GDM1 (cell line): ENCODE measurements around the gene TGFBR3L.

Experiments
- DNase-seq: peaks from one replicate; lab custom pipeline; 2025; lab: John Stamatoyannopoulos, UW

TGFBR3L gene

DNA sequence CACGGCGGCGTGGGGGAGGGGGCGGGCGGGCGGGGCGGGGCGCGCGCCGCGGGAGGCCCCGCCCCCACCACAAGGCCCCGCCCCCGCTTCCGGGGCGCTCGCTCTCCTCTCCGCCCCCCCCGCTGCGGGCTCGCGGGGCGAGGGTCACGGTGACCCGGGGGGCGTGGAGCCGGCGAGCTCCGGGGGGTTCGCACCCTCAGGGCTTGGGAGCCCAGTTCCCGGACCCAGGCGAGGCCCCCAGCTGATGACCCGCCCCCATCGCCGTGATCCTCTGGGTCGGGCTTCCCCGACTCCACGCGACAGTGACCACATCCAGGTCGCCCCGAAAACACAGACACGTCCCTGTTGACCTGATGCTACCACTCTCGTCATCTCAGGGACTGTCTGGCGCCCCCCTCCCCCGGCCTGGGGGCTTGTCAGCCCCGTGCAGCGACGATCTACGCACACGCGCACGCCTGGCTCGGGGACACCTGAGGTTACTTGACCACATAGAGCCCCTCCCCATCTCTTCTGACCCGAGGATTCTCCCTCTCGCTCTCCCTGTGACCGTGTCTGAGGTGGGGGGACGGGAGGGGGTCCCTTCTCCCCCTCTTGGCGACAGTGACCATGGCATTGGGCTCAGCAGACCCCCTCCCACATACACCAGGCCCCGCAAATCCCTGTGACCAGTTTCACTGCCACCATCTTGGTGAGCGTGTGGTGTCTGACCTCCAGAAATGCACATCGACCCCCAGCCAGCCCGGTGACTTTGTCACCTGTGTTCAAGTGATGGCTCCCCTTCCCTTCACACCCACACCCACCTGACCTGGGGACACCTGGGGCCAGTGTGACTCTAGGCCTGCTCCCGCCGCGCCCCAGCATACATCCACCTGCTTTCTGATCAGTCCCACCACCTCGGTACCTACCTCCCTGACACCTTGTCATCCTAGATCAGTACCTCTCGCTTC, 10.3 kb upstream of the TGFBR3L start:
- no peak for DNase-seq

DNA sequence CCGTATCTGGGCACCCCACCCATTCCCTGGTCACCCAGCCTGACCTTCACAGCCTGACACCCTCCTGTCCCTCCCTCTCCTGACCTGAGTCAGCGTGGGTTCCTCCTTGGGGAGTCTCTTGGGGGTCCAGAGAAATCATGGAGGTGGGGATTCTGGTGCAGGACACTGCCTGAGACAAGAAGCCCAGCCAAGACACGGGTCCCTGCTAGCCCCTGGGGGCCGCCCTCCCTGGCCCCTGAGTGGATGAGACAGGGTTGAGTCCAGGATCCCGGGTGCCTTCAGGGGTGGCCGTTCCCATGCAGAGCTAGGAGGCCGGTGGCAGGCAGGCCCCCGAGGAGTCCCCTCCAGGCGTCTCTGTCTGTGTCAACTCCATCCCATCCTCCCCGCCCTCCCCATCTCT, 9.4 kb upstream of the TGFBR3L start:
- no peak for DNase-seq

DNA sequence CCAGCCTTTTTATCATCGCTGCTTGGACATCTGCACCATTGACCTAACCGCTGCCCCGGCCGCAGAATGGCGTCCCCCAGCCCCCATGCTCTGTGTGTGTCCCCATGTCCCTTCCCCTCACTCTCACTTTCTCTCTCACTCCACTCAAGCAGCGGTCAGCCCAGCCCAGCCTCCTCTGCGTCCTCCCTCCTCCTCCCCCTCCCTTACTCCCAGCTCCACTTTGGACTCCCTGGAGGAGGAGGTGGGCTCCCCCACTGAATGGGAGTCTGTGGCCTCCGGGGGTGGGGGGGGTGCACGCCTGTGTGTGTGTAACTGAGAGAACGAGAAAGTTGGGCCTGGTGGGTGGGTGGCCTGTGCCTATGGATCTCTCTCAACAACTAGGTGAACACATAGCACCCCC, 8.8 kb upstream of the TGFBR3L start:
- no peak for DNase-seq

DNA sequence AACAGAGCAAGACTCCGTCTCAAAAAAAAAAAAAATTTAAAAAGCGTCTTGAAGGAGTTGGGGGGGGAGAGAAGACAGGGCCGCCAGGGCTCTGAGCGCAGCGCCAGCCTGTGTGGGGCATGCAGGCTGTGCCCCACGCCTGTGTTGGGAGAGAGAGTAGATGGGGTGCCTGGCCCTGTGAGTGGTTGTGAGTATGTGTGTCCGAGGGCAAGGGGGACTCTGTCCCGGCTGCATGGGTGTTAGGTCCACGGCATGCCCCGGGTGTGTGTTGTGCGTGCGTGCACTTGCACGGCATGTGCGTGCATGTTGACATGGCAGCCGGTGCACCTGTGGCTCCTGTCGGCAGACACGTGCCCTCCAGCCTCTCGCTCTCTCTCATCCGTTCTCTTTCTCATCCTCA, 7.5 kb upstream of the TGFBR3L start:
- DNase-seq = no peak

DNA sequence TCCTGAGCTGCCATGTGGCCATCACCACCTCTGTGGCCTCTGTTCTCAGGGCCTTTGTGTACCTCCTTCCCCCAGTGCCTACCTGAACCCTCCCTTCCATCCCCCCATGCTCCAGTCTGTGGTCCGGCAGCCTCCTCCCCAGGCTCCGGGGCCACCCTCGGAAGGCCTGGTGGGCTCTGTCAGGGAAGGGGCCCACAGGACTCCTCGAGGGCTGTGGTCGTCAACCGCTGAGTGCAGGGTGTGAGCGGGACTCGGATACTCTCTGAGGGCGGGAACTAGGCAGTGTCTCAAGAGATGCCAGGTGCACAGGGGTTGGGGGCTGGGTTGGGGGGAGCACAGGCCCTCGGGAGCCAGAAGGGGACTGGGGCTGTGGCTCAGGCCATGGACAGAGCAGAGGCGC, 7.1 kb upstream of the TGFBR3L start:
- DNase-seq = no peak

DNA sequence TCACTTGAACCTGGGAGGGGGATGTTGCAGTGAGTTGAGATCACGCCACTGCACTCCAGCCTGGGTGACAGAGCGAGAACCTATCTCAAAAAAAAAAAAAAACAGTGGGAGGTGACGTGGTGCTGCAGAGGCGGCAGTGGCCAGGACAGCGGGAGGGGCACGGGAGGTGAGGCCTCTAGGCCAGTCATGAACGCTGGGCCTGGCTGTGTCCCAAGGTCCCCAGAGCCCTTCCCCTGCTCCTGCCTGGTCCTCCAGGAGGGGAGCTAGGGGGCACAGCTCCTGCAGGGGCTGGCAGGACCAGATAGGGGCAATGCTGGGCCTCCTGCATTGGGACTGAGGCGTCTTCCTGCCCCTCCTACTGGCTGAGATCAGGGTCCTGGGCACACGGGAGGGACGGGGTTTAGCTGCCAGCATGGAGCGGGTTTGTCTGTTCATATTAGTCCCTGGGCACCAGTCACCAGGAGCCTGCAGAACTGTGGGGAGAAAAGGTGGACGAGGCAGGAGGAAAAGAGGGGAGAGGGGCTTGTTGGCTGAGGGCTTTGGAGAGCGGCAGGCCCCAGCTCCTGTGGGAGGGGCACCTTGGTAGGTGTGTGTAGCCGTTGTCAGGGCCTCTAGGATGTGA, 6.4 kb upstream of the TGFBR3L start:
- no peak for DNase-seq

DNA sequence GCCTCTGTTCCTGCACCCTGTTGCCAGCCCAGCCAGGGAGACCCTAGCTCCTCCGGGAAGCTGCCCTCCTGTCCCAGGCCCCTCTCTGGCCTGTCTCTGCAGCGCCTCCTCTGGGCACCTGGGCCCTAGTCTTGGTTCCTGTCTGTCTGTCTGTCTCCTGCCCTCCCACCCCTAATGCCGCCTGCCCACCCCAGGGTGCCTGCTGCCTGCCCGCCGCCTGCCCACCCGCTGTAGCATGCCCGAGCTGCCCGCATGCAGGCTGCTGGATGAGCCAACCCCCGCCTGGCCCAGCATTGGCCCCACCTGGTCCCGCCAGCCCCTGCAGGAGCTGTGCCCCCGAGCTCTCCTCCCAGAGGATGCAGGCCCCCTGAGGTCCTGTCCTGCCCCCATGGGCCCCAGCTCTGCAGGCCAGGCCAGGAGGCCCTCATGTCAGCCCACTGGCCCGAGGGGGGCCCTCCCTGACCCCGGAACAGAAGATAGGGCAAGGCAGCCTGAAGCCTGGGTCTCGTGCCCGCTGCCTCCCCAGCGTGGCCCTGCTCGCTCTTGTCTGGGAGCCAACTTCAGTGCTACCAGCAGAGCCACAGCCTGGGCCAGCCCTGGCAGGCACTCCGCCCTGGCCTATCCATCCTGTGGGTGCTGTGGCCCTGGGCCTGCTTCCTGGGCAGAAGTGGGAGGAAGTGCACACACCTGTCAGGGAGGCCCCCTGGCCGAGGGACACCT, 5.7 kb upstream of the TGFBR3L start:
- DNase-seq = no peak

DNA sequence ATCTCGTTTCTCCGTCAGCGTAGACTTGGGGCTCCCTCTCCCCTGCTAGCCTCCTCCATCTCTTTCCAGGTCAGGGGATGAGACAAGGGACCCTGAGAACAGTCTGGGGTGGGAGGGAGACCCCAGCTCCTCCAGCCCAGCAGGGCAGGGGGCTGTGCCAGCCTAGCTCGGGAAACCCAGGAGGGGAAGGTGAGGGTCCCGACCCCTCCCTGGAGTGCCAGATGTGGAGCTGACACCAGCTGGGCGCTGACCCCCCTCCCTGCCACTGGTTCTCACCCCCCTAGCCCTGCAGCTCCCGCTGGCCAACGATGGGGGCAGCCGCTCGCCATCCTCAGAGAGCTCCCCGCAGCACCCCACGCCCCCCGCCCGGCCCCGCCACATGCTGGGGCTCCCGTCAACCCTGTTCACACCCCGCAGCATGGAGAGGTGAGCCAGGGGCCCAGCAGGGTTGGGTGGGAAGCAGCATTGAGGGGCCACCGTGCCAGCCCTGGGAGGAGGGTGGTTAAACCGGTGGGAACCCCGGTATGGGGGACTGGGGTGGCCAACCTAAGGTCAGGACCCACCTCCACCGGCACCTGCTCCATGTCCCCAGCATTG, 5.1 kb upstream of the TGFBR3L start:
- no peak for DNase-seq

DNA sequence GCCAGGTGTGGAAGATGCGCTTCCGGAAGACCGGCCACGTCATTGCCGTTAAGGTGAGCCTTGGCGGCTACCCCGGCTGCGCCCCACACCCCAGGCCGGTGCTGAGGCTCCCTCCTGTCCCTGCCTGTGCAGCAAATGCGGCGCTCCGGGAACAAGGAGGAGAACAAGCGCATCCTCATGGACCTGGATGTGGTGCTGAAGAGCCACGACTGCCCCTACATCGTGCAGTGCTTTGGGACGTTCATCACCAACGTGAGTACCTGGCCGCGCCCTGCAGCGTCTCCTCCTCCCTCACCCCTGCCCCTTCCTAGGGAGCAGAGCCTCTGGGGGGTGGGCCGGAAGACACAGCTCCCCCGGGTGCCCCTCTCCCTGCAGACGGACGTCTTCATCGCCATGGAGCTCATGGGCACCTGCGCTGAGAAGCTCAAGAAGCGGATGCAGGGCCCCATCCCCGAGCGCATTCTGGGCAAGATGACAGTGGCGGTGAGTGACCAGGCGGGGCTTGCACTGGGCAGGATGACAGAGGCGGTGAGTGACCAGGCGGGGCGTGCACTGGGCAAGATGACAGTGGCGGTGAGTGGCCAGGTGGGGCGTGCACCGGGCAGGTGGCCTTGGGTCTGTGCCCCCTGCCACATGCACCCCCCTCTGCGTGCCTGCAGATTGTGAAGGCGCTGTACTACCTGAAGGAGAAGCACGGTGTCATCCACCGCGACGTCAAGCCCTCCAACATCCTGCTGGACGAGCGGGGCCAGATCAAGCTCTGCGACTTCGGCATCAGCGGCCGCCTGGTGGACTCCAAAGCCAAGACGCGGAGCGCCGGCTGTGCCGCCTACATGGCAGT, 4.1 kb upstream of the TGFBR3L start:
- no peak for DNase-seq

DNA sequence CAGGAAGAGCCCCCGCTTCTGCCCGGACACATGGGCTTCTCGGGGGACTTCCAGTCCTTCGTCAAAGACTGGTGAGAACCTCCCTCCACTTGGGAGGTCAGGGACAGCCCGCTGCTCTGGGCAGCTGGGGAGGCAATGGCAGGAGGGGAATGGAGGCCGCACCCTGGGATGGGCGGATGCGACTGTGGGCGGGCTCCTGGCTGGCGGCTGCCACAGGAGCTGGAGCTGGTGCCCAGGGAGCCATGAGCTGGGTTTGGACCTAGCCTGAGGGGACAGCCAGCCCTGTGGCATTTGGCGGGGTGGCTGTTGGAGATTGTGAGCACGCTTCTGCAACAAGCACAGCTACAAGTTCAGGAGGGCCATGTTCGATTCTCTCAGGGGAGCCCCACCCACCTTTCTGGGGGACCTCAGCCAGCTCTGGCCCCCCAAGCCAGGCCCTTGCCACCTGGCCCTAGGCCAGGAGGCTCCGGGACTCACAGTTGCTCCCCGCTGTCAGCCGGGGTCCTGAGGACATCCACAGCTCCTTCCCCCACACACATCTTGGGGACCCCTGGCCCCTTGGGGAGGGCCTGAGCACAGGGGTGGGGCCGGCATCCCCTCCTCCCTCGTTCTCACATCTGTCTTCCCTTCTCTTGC, 3.0 kb upstream of the TGFBR3L start:
- no peak for DNase-seq

DNA sequence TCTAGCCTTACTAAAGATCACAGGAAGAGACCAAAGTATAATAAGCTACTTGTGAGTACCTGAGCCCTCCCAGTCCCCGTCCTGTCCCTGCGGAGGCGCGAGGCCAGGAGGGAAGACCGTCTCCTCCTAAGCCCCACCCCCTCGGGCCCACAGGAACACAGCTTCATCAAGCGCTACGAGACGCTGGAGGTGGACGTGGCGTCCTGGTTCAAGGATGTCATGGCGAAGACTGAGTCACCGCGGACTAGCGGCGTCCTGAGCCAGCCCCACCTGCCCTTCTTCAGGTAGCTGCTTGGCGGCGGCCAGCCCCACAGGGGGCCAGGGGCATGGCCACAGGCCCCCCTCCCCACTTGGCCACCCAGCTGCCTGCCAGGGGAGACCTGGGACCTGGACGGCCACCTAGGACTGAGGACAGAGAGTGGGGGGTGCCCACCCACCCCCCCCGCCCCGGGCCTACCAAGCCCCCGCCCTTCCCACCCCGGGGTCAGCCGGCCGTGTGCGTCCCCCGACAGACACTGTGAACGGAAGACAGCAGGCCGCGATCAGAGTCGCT, 2.4 kb upstream of the TGFBR3L start:
- no peak for DNase-seq

DNA sequence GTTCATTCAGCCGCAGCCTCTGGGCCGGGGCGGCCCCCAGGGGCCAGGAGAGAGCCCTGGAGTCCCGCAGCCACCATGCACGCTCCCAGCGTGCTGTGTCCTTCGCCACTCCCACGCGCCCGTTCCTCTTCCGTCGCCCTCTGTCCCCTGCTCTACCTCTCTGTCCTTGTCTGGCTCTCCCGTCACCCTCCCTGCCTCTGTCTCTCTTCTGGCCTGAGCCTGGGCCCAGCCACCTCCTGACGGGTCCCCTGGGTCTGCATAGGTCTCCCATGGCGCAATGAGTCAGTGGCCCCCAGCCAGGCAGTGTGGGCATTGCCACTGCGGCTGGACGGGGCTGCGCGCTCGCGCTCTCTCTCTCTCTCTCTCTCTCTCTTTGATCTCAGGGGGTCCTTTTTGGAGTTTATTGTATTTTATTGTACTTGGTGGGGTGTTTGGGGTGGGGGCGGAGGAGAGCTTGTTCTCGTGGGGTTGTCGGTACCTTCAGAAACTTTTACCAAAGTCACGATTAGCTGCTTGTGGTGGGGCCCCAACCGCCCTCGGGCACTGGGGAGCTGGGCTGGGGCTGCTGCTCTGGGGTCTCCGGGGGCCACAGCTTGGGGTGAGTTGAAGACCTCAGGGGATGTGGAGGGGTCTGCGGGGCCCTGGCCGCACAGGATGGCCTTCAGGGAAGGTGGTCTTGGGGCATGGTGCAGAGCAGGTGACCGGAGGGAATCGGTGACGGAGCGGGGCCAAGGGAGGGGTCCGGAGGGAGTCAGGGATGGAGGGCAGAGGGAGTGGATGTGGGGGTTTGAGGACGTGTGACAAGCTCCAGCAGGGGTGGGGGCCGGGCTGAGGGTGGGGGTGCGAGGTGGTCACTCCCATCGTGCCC, 1.7 kb upstream of the TGFBR3L start:
- DNase-seq = no peak

DNA sequence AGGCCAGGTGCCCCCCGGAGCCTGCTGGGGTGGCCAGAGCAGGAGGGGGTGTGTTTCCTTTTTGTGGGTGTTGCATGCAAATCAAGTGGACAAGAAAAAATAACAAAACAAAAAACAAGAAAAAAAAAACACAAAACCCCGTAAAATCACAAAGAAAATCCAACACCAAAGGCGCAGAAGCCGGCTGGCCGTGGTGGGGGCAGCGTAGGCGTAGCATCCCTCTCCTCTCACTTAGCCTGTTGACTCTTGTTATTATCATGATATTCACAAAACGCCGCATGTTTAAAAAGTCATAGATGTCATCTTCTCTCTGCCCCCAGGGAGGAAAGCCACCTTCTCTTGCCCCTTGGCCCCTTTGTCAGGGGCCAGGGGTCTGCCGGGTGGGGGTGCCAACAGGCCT, 978 bp upstream of the TGFBR3L start:
- DNase-seq = no peak

DNA sequence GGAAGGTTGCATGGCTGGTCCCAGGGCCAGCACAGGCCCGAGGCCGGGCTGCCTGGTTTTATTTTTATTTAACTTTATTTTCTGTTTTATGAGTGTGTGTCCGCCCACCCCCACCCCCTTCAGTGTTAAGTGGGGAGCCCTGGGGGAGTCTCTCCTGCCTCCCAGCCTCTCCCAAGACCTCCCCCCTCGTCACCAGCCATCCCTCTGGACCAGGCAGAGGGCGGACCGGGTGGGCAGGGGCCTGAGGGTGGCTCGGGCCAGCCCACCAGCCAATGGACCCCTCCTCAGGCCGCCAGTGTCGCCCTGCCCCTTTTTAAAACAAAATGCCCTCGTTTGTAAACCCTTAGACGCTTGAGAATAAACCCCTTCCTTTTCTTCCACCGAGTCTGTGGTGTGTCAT, 531 bp upstream of the TGFBR3L start:
- no peak for DNase-seq

DNA sequence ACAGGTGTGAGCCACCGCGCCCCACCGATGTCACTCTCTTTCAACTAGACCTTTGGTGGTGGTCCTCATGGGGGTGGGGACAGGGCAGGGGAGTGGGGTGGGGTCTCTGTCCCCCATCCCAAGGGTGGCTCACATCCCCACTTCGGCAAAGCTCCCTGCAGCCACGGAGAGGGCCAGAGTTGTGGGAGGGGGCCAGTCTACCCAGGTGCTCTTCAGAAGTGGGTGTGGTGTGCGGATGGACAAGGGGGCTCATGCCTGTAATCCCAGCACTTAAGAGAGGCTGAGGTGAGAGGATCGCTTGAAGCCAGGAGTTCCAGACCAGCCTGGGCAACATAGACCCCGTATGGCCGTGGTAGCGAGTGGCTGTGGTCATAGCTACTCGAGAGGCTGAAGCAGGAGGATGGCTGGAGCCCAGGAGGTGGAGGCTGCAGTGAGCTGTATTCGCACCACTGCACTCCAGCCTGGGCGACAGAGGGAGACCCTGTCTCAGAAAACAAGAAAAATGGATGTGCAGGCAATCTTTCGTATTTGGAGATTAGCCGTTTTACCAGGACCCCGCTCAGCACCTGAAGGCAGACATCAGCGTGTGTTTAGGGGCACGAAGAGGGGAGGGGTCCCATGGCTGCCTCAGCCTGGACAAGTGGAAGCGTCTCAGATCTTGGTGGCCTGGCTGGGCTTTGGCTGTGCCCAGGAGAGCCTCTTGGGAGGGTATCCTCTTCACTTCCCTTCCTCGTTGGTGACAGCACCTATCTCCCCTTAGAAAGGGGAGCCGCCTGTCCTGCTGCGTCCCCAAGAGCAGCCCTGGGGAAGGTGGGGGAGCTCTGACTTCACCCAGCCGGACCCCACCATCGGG, 846 bp downstream of the TGFBR3L start:
- DNase-seq = no peak

DNA sequence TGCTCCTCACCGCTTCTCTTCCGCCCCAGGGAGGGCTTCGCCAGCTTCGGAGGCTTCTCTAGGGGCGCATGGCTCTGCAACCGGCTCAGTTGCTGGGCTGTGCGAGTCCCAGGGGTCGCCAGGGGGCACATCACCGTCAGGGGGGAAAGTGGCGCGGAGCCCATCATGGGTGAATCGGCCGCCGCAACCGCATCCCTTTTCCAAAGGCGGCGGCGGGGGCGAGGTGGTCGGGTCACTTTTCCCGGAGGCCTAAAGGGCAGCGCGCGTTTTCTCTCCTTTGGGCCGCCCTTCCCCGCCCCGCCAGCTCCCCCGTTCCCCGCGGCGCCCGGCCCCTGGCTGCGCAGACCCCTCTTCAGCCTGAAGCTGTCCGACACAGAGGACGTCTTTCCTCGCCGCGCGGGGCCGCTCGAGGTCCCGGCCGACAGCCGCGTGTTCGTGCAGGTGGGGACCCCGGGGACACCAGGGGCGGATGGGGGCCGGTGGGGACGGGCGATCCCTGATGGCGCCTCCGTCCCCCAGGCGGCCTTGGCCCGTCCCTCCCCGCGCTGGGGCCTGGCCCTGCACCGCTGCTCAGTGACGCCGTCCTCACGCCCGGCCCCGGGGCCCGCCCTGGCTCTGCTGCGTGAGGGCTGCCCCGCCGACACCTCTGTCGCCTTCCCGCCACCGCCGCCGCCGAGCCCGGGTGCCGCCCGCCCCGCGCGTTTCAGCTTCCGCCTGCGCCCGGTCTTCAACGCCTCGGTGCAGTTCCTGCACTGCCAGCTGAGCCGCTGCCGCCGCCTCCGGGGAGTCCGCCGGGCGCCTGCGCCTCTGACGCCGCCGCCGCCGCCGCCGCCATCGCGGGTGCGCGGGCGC, 1.7 kb downstream of the TGFBR3L start:
- DNase-seq = no peak

DNA sequence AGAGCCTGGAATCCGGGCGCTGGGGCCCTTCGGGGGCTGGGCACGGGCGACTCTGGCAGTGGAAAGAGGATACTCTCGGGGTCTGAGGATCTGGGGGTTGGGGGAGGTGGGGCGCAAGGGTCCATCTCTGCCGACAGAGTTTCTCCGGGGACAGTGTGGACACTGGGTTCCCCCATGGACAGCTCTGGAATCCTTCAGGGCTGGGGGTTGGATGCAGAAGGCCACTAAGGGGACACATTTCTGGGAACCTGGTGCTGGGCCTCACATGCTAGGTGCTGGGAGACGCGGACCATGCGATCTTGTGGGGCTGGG, 2.3 kb downstream of the TGFBR3L start:
- DNase-seq = no peak
